ENCODE measurements around the gene LHX3. TPM values are rescaled to one million over a fixed set of nuclear protein-coding genes. Genes with fewer than 3 reads are reported as not detected.

LHX3 gene
- total RNA-seq, 1 experiment from 2014 or later: not detected

DNA sequence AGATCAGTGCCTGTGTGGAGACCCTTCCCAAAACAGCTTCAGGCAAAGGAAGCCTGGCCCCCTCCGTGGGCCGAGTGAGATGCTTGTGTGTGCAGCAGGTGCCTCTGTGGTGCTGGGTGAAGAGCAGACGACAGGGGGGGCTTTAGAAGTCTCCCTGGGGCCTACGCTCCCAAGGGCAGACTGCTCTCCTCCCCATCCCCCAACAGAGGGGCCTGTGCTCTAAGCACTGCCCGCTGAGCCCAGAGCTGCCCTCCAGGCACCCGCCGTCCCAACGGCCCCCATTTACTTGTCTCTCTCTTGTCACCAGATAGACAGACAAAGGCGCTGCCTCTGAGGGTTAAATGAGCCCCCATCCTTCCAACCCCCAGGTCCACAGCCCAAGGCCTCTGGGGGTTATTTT is 2.7 kb upstream of the LHX3 start:
- Histone ChIP-seq H3K4me1 (ENCODE audit: insufficient read depth, low read length) (no peaks in the 10 kb centered on the region), H2BK12ac (ENCODE audit: insufficient read length, low read depth, low read length) (no peak overlapping the region), H3K4me2 (ENCODE audit: insufficient read depth, insufficient read length, low read length) (no peak overlapping the region), H2AK5ac (ENCODE audit: insufficient read length, low read length) (no peak overlapping the region), H3K9ac (ENCODE audit: extremely low read depth, insufficient read length, low read length) (no peak overlapping the region), H4K20me1 (ENCODE audit: control insufficient read depth, insufficient read depth, insufficient read length) (no peaks in the 10 kb centered on the region), H3K27me3 (ENCODE audit: insufficient read depth, low read length) (peaks cover 23% of the 10 kb centered on the region), H3K23me2 (ENCODE audit: insufficient read length, low read depth, low read length, poor library complexity, severe bottlenecking) (no peaks in the 10 kb centered on the region), H3K23ac (ENCODE audit: insufficient read length, low read depth, low read length) (no peak overlapping the region), H4K91ac (ENCODE audit: insufficient read length, low read depth, low read length) (no peak overlapping the region), H2BK15ac (ENCODE audit: low read depth, low read length) (no peak overlapping the region), H3K14ac (ENCODE audit: insufficient read depth, low read length) (no peak overlapping the region), H3T11ph (ENCODE audit: low read length) (no peak overlapping the region), H3K4ac (ENCODE audit: low read depth, low read length) (no peak overlapping the region), H3K79me1 (ENCODE audit: insufficient read depth, low read depth, low read length, poor library complexity, severe bottlenecking) (no peaks in the 10 kb centered on the region), H3K9me3 (ENCODE audit: control insufficient read depth, low read depth, low read length) (no peaks in the 10 kb centered on the region), H2AFZ (ENCODE audit: low read length) (no peak overlapping the region), H2BK120ac (ENCODE audit: low read depth, low read length, poor library complexity, severe bottlenecking) (no peak overlapping the region), H3K27ac (ENCODE audit: insufficient read length, low read depth, low read length) (no peak overlapping the region), H3K79me2 (ENCODE audit: insufficient read depth, low read length) (no peaks in the 10 kb centered on the region), H4K8ac (replicated peaks; ENCODE audit: insufficient read length, low read depth, low read length) (no peak overlapping the region), H3K18ac (ENCODE audit: insufficient read length, low read depth, low read length) (no peak overlapping the region), H4K5ac (ENCODE audit: insufficient read length, low read depth, low read length) (no peak overlapping the region), H2BK20ac (ENCODE audit: low read depth, low read length, poor library complexity, severe bottlenecking) (no peak overlapping the region), H3K56ac (ENCODE audit: insufficient read length, low read depth, low read length) (no peak overlapping the region), H2BK5ac (ENCODE audit: insufficient read length, low read length) (no peak overlapping the region)
- Mint-ChIP-seq H3K27me3 (ENCODE audit: low read depth) (peaks cover 38% of the 10 kb centered on the region), H3K36me3 (ENCODE audit: insufficient read depth in 1 of 3, low read depth in 3 of 3) (peaks cover 9 to 29% (median 26%) of the 10 kb centered on the region in 3 experiments), H3K9me3 (no peaks in the 10 kb centered on the region), H3K27ac (peak overlapping the region in 1 of 3 experiments; percentile 31; a peak in 1 of 7 replicates), H3K4me1 (peaks cover 0 to 9% of the 10 kb centered on the region in 2 experiments; a peak in 1 of 4 replicates), H3K4me3 (no peak overlapping the region)
- TF ChIP-seq, protein P1, sequence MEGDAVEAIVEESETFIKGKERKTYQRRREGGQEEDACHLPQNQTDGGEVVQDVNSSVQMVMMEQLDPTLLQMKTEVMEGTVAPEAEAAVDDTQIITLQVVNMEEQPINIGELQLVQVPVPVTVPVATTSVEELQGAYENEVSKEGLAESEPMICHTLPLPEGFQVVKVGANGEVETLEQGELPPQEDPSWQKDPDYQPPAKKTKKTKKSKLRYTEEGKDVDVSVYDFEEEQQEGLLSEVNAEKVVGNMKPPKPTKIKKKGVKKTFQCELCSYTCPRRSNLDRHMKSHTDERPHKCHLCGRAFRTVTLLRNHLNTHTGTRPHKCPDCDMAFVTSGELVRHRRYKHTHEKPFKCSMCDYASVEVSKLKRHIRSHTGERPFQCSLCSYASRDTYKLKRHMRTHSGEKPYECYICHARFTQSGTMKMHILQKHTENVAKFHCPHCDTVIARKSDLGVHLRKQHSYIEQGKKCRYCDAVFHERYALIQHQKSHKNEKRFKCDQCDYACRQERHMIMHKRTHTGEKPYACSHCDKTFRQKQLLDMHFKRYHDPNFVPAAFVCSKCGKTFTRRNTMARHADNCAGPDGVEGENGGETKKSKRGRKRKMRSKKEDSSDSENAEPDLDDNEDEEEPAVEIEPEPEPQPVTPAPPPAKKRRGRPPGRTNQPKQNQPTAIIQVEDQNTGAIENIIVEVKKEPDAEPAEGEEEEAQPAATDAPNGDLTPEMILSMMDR (conservative IDR thresholded peaks at IDR 0.05): no peak
- WGBS (ENCODE audit: extremely low coverage, insufficient read length, low lambda C conversion rate): no CpG with 5 or more reads among the region's 9 CpGs
- DNase-seq: no peak

Measured in H9 (cell line).